ENCODE results near the gene KATNBL1.

DNA sequence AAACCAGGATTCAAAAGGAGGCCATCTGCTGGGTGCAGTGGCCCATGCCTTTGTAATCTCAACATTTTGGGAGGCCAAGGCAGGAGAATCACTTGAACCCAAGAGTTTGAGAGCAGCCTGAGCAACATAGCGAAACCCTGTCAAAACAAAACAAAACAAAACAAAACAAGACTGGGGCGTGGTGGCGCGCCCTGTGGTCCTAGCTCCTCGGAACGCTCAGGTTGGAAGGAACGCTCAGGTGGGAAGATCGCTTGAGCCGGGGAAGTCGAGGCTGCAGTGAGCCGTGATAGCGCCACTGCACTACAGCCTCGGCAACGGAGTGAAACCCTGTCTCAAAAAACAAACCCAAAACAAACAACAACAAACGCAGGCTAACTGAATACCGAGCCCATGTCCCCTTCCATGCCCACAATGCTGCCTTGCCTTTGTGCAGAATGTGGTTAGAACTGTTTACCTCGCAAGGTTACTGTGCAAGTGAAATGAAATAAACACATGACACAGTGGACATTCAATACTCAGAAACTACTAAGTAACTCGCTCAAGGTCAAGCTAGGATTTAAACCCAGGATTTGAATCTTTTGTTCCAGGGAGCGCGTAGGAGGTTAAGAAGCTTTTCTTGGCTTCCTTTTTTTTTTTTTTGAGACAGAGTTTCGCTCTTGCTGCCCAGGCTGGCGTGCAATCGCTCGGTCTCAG lies 14.2 kb upstream of the KATNBL1 start:
- TF ChIP-seq, protein P1, sequence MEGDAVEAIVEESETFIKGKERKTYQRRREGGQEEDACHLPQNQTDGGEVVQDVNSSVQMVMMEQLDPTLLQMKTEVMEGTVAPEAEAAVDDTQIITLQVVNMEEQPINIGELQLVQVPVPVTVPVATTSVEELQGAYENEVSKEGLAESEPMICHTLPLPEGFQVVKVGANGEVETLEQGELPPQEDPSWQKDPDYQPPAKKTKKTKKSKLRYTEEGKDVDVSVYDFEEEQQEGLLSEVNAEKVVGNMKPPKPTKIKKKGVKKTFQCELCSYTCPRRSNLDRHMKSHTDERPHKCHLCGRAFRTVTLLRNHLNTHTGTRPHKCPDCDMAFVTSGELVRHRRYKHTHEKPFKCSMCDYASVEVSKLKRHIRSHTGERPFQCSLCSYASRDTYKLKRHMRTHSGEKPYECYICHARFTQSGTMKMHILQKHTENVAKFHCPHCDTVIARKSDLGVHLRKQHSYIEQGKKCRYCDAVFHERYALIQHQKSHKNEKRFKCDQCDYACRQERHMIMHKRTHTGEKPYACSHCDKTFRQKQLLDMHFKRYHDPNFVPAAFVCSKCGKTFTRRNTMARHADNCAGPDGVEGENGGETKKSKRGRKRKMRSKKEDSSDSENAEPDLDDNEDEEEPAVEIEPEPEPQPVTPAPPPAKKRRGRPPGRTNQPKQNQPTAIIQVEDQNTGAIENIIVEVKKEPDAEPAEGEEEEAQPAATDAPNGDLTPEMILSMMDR (IDR thresholded peaks at IDR 0.05) = no peak
- TF ChIP-seq POLR2AphosphoS5 (IDR thresholded peaks at IDR 0.05) (no peak), POLR2A (IDR thresholded peaks at IDR 0.05) (no peak)

All from prostate gland (tissue), 2 donors.